ENCODE data around the gene GPR39.

GPR39 gene

DNA sequence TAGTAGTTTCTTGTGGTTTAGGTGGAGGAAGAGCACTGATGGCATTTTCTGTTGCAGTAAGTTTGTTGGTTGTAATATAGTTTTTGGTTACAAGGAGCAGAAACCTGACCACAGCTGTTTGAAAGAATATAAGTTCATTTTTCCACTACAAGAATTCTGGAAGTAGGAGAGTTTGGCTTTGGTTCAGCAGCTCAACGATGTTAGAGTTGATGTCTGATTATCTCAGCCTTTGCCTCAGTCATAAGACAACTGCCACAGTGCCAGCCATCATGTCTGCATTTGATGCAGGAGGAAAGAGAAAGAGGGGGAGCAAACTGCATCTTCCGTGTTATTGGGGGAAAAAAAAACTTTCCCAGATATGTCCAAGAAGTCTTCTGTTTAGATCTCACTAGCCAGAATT lies 134.3 kb downstream of the GPR39 start:
- H3K4me3 ChIP-seq (ENCODE audit: low read length) = no peak overlapping the region
- no peak overlapping the region for H3K4me2 ChIP-seq (ENCODE audit: low read depth, low read length)
- no peaks in the 10 kb centered on the region for H3K36me3 ChIP-seq (replicated peaks; ENCODE audit: insufficient read depth, low read length)
- no peaks in the 10 kb centered on the region for H3F3A ChIP-seq (ENCODE audit: insufficient read depth, low read length)
- no peak overlapping the region for H3K27ac ChIP-seq (ENCODE audit: low read length)
- no peaks in the 10 kb centered on the region for H4K20me1 ChIP-seq (ENCODE audit: insufficient read depth, low read length)
- TF ChIP-seq, protein P1, sequence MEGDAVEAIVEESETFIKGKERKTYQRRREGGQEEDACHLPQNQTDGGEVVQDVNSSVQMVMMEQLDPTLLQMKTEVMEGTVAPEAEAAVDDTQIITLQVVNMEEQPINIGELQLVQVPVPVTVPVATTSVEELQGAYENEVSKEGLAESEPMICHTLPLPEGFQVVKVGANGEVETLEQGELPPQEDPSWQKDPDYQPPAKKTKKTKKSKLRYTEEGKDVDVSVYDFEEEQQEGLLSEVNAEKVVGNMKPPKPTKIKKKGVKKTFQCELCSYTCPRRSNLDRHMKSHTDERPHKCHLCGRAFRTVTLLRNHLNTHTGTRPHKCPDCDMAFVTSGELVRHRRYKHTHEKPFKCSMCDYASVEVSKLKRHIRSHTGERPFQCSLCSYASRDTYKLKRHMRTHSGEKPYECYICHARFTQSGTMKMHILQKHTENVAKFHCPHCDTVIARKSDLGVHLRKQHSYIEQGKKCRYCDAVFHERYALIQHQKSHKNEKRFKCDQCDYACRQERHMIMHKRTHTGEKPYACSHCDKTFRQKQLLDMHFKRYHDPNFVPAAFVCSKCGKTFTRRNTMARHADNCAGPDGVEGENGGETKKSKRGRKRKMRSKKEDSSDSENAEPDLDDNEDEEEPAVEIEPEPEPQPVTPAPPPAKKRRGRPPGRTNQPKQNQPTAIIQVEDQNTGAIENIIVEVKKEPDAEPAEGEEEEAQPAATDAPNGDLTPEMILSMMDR (IDR thresholded peaks at IDR 0.05; ENCODE audit: low read length) = no peak
- TF ChIP-seq EZH2phosphoT487 (IDR thresholded peaks at IDR 0.05; ENCODE audit: low read length) (no peak), EZH2 (optimal IDR thresholded peaks at IDR 0.05; ENCODE audit: low read depth, low read length) (no peak)
- H3K9me2 ChIP-seq (replicated peaks; ENCODE audit: insufficient read depth, low read length) = no peaks in the 10 kb centered on the region
- no peaks in the 10 kb centered on the region for H3K79me2 ChIP-seq (ENCODE audit: low read length)
- no peak for DNase-seq
- no peak overlapping the region for H3K9ac ChIP-seq (ENCODE audit: low read length)
- H2AFZ ChIP-seq (ENCODE audit: low read length) = no peak overlapping the region
- no peaks in the 10 kb centered on the region for H3K27me3 ChIP-seq (replicated peaks; ENCODE audit: insufficient read depth, low read length)
- H3K9me3 ChIP-seq (replicated peaks; ENCODE audit: insufficient read depth, low read length) = no peaks in the 10 kb centered on the region
- H3K4me1 ChIP-seq (ENCODE audit: low read length) = no peaks in the 10 kb centered on the region

DNA sequence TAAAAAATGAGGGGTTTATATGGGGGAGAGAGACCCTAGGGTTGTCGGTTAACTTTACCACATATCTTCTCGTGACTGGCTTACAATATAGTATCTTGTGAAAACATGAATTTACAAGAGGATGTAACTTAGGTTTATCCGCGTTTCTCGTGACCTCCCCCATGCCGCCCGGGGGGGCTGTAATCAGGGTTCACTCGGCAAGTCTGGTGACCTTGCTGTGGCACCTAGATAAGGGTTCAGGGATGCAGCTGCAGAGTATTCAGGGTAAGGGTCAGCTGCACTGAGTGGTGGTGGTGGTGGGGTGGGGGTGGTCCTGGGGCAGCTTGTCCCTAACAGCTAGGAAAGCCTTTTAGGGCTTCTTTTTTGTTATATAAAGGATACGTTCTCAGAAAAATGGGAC lies 141.1 kb downstream of the GPR39 start:
- Histone ChIP-seq H3F3A (ENCODE audit: insufficient read depth, low read length) (no peaks in the 10 kb centered on the region), H3K9me3 (replicated peaks; ENCODE audit: insufficient read depth, low read length) (no peaks in the 10 kb centered on the region), H3K27me3 (replicated peaks; ENCODE audit: insufficient read depth, low read length) (no peaks in the 10 kb centered on the region), H3K9me2 (replicated peaks; ENCODE audit: insufficient read depth, low read length) (no peaks in the 10 kb centered on the region), H3K4me1 (ENCODE audit: low read length) (no peaks in the 10 kb centered on the region), H3K9ac (ENCODE audit: low read length) (no peak overlapping the region), H3K79me2 (ENCODE audit: low read length) (no peaks in the 10 kb centered on the region), H4K20me1 (ENCODE audit: insufficient read depth, low read length) (no peaks in the 10 kb centered on the region), H3K36me3 (replicated peaks; ENCODE audit: insufficient read depth, low read length) (no peaks in the 10 kb centered on the region), H3K27ac (ENCODE audit: low read length) (no peak overlapping the region), H3K4me3 (ENCODE audit: low read length) (no peak overlapping the region), H2AFZ (ENCODE audit: low read length) (no peak overlapping the region), H3K4me2 (ENCODE audit: low read depth, low read length) (no peak overlapping the region)
- DNase-seq = no peak
- TF ChIP-seq, protein P1 (IDR thresholded peaks at IDR 0.05; ENCODE audit: low read length) = no peak
- TF ChIP-seq EZH2 (optimal IDR thresholded peaks at IDR 0.05; ENCODE audit: low read depth, low read length) (no peak), EZH2phosphoT487 (IDR thresholded peaks at IDR 0.05; ENCODE audit: low read length) (no peak)

DNA sequence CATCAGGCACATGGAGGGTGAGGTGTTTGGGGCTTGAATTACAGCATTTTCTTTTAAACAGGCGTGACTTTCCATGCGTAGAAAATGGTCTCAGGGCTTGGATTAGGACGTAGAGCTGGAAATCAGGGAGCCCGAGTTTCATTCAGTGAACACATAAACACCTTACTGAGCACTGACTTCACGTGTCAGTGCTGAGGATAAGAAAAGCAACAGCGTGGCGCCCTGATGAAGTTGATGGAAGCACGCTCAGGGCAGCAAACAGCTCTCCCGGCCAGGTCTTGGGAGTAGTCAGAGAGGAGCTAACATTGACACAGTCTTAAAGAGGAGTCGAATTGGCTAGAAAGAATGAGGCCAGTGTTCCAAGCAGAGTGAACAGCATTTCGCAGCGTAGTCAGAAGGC lies 142.7 kb downstream of the GPR39 start:
- Histone ChIP-seq H3K27me3 (replicated peaks; ENCODE audit: insufficient read depth, low read length) (no peaks in the 10 kb centered on the region), H3K4me3 (ENCODE audit: low read length) (no peak overlapping the region), H2AFZ (ENCODE audit: low read length) (no peak overlapping the region), H3K9me2 (replicated peaks; ENCODE audit: insufficient read depth, low read length) (no peaks in the 10 kb centered on the region), H3K27ac (ENCODE audit: low read length) (no peak overlapping the region), H3K4me2 (ENCODE audit: low read depth, low read length) (no peak overlapping the region), H3K9ac (ENCODE audit: low read length) (no peak overlapping the region), H3F3A (ENCODE audit: insufficient read depth, low read length) (no peaks in the 10 kb centered on the region), H3K36me3 (replicated peaks; ENCODE audit: insufficient read depth, low read length) (no peaks in the 10 kb centered on the region), H4K20me1 (ENCODE audit: insufficient read depth, low read length) (no peaks in the 10 kb centered on the region), H3K79me2 (ENCODE audit: low read length) (no peaks in the 10 kb centered on the region), H3K9me3 (replicated peaks; ENCODE audit: insufficient read depth, low read length) (no peaks in the 10 kb centered on the region), H3K4me1 (ENCODE audit: low read length) (no peaks in the 10 kb centered on the region)
- no peak for DNase-seq
- TF ChIP-seq EZH2phosphoT487 (IDR thresholded peaks at IDR 0.05; ENCODE audit: low read length) (no peak), EZH2 (optimal IDR thresholded peaks at IDR 0.05; ENCODE audit: low read depth, low read length) (no peak)
- TF ChIP-seq, protein P1 (IDR thresholded peaks at IDR 0.05; ENCODE audit: low read length) = no peak
